SK-N-SH (cell line): ENCODE data around the gene MTREX. TPM values are rescaled to one million over a fixed set of nuclear protein-coding genes. Genes with fewer than 3 reads are reported as not detected.
A peak's percentile ranks its signal among the peaks of the same experiment; 100 is the strongest.

ENCODE experiments used
- CTCF ChIA-PET: fragments of 300-600, 350-600 bp; formaldehyde crosslinking; extraction: SDS; loops from one replicate; lab custom pipeline; 2021; lab: Yijun Ruan, JAX
- POLR2A ChIA-PET: fragments of 350-600 bp; sonication (Branson Sonifier 250); formaldehyde crosslinking; extraction: SDS; loops from one replicate; lab custom pipeline; 2020; ENCODE audit warnings: antibody characterized with exemption, inconsistent platforms; lab: Yijun Ruan, JAX
- DNase-seq: peaks from one replicate; pipeline ENCODE4 v3.0.0; 2012
- H2AFZ ChIP-seq: fragments of 200-600 bp; sonication (generic); 2 replicates; pipeline ENCODE4 v1.8.1; 2016; ENCODE audit warnings: antibody characterized with exemption, mild to moderate bottlenecking, low read depth
- H3F3A ChIP-seq: fragments of 200-600 bp; sonication (generic); replicated peaks from 2 replicates; pipeline ENCODE3; 2016; ENCODE audit warnings: antibody characterized with exemption, mild to moderate bottlenecking; ENCODE audit not compliant: insufficient read depth
- H3K27ac ChIP-seq, 2 experiments: fragments of 200-500 bp in 1 of 2; fragments of 200-600 bp in 1 of 2; sonication (Bioruptor generic) in 1 of 2; sonication (generic), shearing (Covaris generic) in 1 of 2; 2 replicates each; pipeline versions ENCODE4 v1.5.1 to v1.6.1; 2014 to 2016; ENCODE audit warnings: low read depth in 2 of 2, inconsistent platforms in 1 of 2, low read length in 1 of 2, mild to moderate bottlenecking in 1 of 2, mixed read lengths in 1 of 2
- H3K27me3 ChIP-seq: fragments of 200-600 bp; sonication (generic), shearing (Covaris generic); 2 replicates; pipeline ENCODE4 v1.6.1; 2016; ENCODE audit warnings: mixed run types; ENCODE audit not compliant: insufficient read depth
- H3K36me3 ChIP-seq, 2 experiments: fragments of 200-500 bp in 1 of 2; fragments of 200-600 bp in 1 of 2; sonication (Bioruptor generic) in 1 of 2; sonication (generic) in 1 of 2; replicated peaks in 1 of 2; 2 replicates each; pipeline versions ENCODE3 to v1.5.1; 2014 to 2016; ENCODE audit warnings: low read length in 1 of 2, mild to moderate bottlenecking in 1 of 2; ENCODE audit not compliant: insufficient read depth in 2 of 2, control insufficient read depth in 1 of 2
- H3K4me1 ChIP-seq, 2 experiments: fragments of 200-500 bp in 1 of 2; fragments of 200-600 bp in 1 of 2; sonication (Bioruptor generic) in 1 of 2; sonication (generic), shearing (Covaris generic) in 1 of 2; 2 replicates each; pipeline versions ENCODE4 v1.5.1 to v1.6.1; 2014 to 2016; ENCODE audit warnings: low read depth in 1 of 2, low read length in 1 of 2, mixed run types in 1 of 2; ENCODE audit not compliant: insufficient read depth in 2 of 2, control insufficient read depth in 1 of 2
- H3K4me2 ChIP-seq: fragments of 200-600 bp; sonication (generic), shearing (Covaris generic); 2 replicates; pipeline ENCODE4 v1.6.1; 2017; ENCODE audit warnings: mixed run types
- H3K4me3 ChIP-seq, 2 experiments: fragments of 200-500 bp in 1 of 2; fragments of 200-600 bp in 1 of 2; sonication (Bioruptor generic) in 1 of 2; sonication (generic), shearing (Covaris generic) in 1 of 2; 2 replicates each; pipeline versions ENCODE4 v1.5.1 to v1.8.1; 2014 to 2016; ENCODE audit warnings: low read depth in 2 of 2, inconsistent platforms in 1 of 2, low read length in 1 of 2, mild to moderate bottlenecking in 1 of 2, mixed read lengths in 1 of 2, moderate library complexity in 1 of 2
- H3K79me2 ChIP-seq: fragments of 200-600 bp; sonication (generic); 2 replicates; pipeline ENCODE4 v1.8.1; 2017; ENCODE audit warnings: mild to moderate bottlenecking; ENCODE audit not compliant: insufficient read depth
- H3K9ac ChIP-seq: fragments of 200-600 bp; sonication (generic); 2 replicates; pipeline ENCODE4 v1.6.1; 2017; ENCODE audit warnings: mixed run types
- H3K9me2 ChIP-seq: fragments of 200-600 bp; sonication (generic); 2 replicates; pipeline ENCODE4 v1.6.1; 2017; ENCODE audit warnings: mixed run types
- H3K9me3 ChIP-seq: fragments of 200-600 bp; sonication (generic); 2 replicates; pipeline ENCODE4 v1.6.1; 2017; ENCODE audit warnings: mixed run types, mild to moderate bottlenecking, moderate library complexity
- H4K20me1 ChIP-seq: fragments of 200-600 bp; sonication (generic); 2 replicates; pipeline ENCODE4 v1.6.1; 2017; ENCODE audit warnings: mild to moderate bottlenecking, mixed run types; ENCODE audit not compliant: insufficient read depth
- CHD2 ChIP-seq: fragments of 150-350 bp; IDR thresholded peaks from 2 replicates; pipeline ENCODE4 v1.6.1; 2018; ENCODE audit warnings: low read length; ENCODE audit not compliant: partially characterized antibody
- CTCF ChIP-seq: fragments of 200-600 bp; sonication (generic); IDR thresholded peaks from 2 replicates; pipeline ENCODE4 v1.6.1; 2017; ENCODE audit warnings: antibody characterized with exemption, mild to moderate bottlenecking, moderate library complexity
- ELF1 ChIP-seq: IDR thresholded peaks from 2 replicates; pipeline ENCODE4 v1.4.0; 2012
- EP300 ChIP-seq, 2 experiments: IDR thresholded peaks; 2 replicates each; pipeline versions ENCODE4 v1.4.0 to v1.6.1; 2012; ENCODE audit warnings: borderline replicate concordance in 1 of 2, low read depth in 1 of 2, low read length in 1 of 2
- FOSL2 ChIP-seq: IDR thresholded peaks from 2 replicates; pipeline ENCODE4 v1.4.0; 2012; ENCODE audit warnings: low read depth, mild to moderate bottlenecking, moderate library complexity, borderline replicate concordance
- FOXJ3 ChIP-seq: sonication (generic); formaldehyde crosslinking; IDR thresholded peaks from 2 replicates; pipeline ENCODE4 v1.5.1; 2020; ENCODE audit warnings: mild to moderate bottlenecking, missing genetic modification reagents
- GABPA ChIP-seq: IDR thresholded peaks from 2 replicates; pipeline ENCODE4 v1.4.0; 2012; ENCODE audit warnings: low read depth, mild to moderate bottlenecking
- GATA2 ChIP-seq: sonication (generic); formaldehyde crosslinking; IDR thresholded peaks from 2 replicates; pipeline ENCODE4 v1.5.0; 2020; ENCODE audit warnings: mild to moderate bottlenecking, missing genetic modification reagents
- IRF3 ChIP-seq: fragments of 150-350 bp; IDR thresholded peaks from 2 replicates; pipeline ENCODE4 v1.6.1; 2016; ENCODE audit warnings: mild to moderate bottlenecking, low read depth, low read length
- JUND ChIP-seq: IDR thresholded peaks from 2 replicates; pipeline ENCODE4 v1.4.0; 2012
- MAX ChIP-seq: IDR thresholded peaks from 2 replicates; pipeline ENCODE4 v1.4.0; 2012; ENCODE audit warnings: low read depth
- MXI1 ChIP-seq: IDR thresholded peaks from 2 replicates; pipeline ENCODE4 v1.6.1; 2012; ENCODE audit warnings: mild to moderate bottlenecking, low read depth, low read length, improper control_type of control experiment
- NRF1 ChIP-seq: IDR thresholded peaks from 2 replicates; pipeline ENCODE4 v1.6.1; 2012; ENCODE audit warnings: low read depth, mild to moderate bottlenecking, low read length
- PBX3 ChIP-seq: IDR thresholded peaks from 2 replicates; pipeline ENCODE4; 2012
- RXRA ChIP-seq: IDR thresholded peaks from 2 replicates; pipeline ENCODE4 v1.4.0; 2012; ENCODE audit warnings: low read depth, mild to moderate bottlenecking, borderline replicate concordance
- SIN3A ChIP-seq: IDR thresholded peaks from 2 replicates; pipeline ENCODE4 v1.6.1; 2012; ENCODE audit warnings: low read depth, mild to moderate bottlenecking, low read length, moderate library complexity, borderline replicate concordance
- SMC3 ChIP-seq: IDR thresholded peaks from 2 replicates; pipeline ENCODE4 v1.6.1; 2012; ENCODE audit warnings: low read depth, low read length, improper control_type of control experiment
- TEAD4 ChIP-seq: IDR thresholded peaks from 2 replicates; pipeline ENCODE4 v1.4.0; 2012; ENCODE audit warnings: mild to moderate bottlenecking, borderline replicate concordance; ENCODE audit not compliant: insufficient read depth
- USF1 ChIP-seq: IDR thresholded peaks from 2 replicates; pipeline ENCODE4 v1.4.0; 2012; ENCODE audit warnings: low read depth, borderline replicate concordance
- WGBS: methylation state at CpG from one replicate; pipeline ENCODE4 v1.1.6; 2017; ENCODE audit warnings: low lambda C conversion rate; 5-methylcytosine and 5-hydroxymethylcytosine counted together
- polyA plus RNA-seq, 3 experiments: library from polyadenylated mRNA; depleted of rRNA; stranded (reverse); fragments of >200 nt; gene quantifications; 2 replicates each; pipeline ENCODE4 v1.2.3, GENCODE V29; 2012

MTREX gene
- polyA plus RNA-seq, 1 of the 3 experiments (the other 2 are of a cell fraction), result 11.2 TPM

- TF ChIP-seq TEAD4 (no peak), FOXJ3 (no peak), RXRA (no peak), NRF1 (no peak), CHD2 (peak; percentile 72), USF1 (0 out of 2 replicates have a peak, but pooled peaks have one; percentile 10)
- TF ChIP-seq, all 33 proteins: peak for 15
These were observed at the start of gene MTREX, which contains the start of gene DHX29 (continued) for GRCh38 chr5:55307383-55308253.

- H2AFZ ChIP-seq, result no peak overlapping the region
- no peaks in the 10 kb centered on the region for H3K4me1 ChIP-seq
- no peak overlapping the region for H3K9ac ChIP-seq
- peaks cover 74 to 80% of the 10 kb centered on the region in 2 experiments for H3K36me3 ChIP-seq
- no peaks in the 10 kb centered on the region for H3K9me2 ChIP-seq
- no peak overlapping the region for H3K27ac ChIP-seq
- no peaks in the 10 kb centered on the region for H4K20me1 ChIP-seq
- peaks cover 4% of the 10 kb centered on the region for H3F3A ChIP-seq
- no peak overlapping the region for H3K4me3 ChIP-seq
- no peak for DNase-seq
- no peak overlapping the region for H3K4me2 ChIP-seq
- POLR2A ChIA-PET, result no interaction called here
- no peaks in the 10 kb centered on the region for H3K27me3 ChIP-seq
- H3K9me3 ChIP-seq, result no peaks in the 10 kb centered on the region
- CTCF ChIA-PET, result no interaction called here
- TF ChIP-seq SMC3 (no peak), GABPA (no peak), EP300 (IDR thresholded peaks at IDR 0.05; ENCODE audit: borderline replicate concordance in 1 of 2, low read depth in 1 of 2, low read length in 1 of 2) (no peak), GATA2 (CRISPR knock-in tag) (no peak), MAX (no peak)
- 91% methylated on average over 3 of the region's 3 CpGs for WGBS
- H3K79me2 ChIP-seq, result no peaks in the 10 kb centered on the region
These were observed 49.5 kb upstream of the MTREX start for GRCh38 chr5:55258339-55258738.

- Histone ChIP-seq H3K9ac (no peak overlapping the region), H3K4me1 (no peaks in the 10 kb centered on the region), H3K9me3 (no peaks in the 10 kb centered on the region), H3K4me3 (no peak overlapping the region), H2AFZ (no peak overlapping the region), H3K27me3 (no peaks in the 10 kb centered on the region), H3K36me3 (peaks cover 58 to 72% of the 10 kb centered on the region in 2 experiments), H4K20me1 (no peaks in the 10 kb centered on the region), H3K79me2 (no peaks in the 10 kb centered on the region), H3K27ac (no peak overlapping the region), H3K9me2 (no peaks in the 10 kb centered on the region), H3F3A (peaks cover 8% of the 10 kb centered on the region), H3K4me2 (no peak overlapping the region)
- no peak for DNase-seq
- TF ChIP-seq CTCF (no peak), MXI1 (no peak), IRF3 (no peak), JUND (no peak), FOSL2 (no peak), MAX (no peak), ELF1 (no peak), PBX3 (no peak), SIN3A (no peak)
- WGBS, result 87% methylated on average over 1 of the region's 1 CpG
- ChIA-PET POLR2A (no interaction called here), CTCF (no interaction called here)
These were observed 31.0 kb upstream of the MTREX start for GRCh38 chr5:55276771-55277170.
